Endothelial cell of umbilical vein (primary cell): ENCODE measurements around the gene TIAM1. TPM values are rescaled to one million over a fixed set of nuclear protein-coding genes. Genes with fewer than 3 reads are reported as not detected.

Experiments used
- BruUV-seq: library from RNA; stranded (reverse); fragments of 400-500 nt; replicated peaks from 2 replicates; lab custom pipeline; 2021; lab: Mats Ljungman, UMichigan
- CTCF ChIA-PET: fragments of 300-600, 350-600 bp; sonication (Branson Sonifier 250); formaldehyde crosslinking; loops from one replicate; lab custom pipeline; 2021; ENCODE audit warnings: antibody characterized with exemption, inconsistent platforms; lab: Charles Lee
- POLR2A ChIA-PET: fragments of 300-600, 350-600 bp; sonication (Branson Sonifier 250); formaldehyde crosslinking; loops from one replicate; lab custom pipeline; 2021; ENCODE audit warnings: antibody characterized with exemption, inconsistent platforms; lab: Charles Lee
- DNase-seq: peaks from one replicate; pipeline ENCODE4 v3.0.0-alpha.2; 2011; ENCODE audit warnings: low read depth, low spot score
- FAIRE-seq: peaks from 2 replicates; lab custom pipeline; 2011; peaks lifted over from hg19 to GRCh38; lab: Jason Lieb, UNC
- H2AFZ ChIP-seq: 2 replicates; pipeline ENCODE4 v1.6.0; 2012; ENCODE audit warnings: low read depth, low read length, control low read depth, inconsistent platforms
- H3K27ac ChIP-seq: 2 replicates; pipeline ENCODE4 v1.5.1; 2011; ENCODE audit warnings: low read depth, mild to moderate bottlenecking, control low read depth, low read length, moderate library complexity; ENCODE audit not compliant: insufficient read depth
- H3K27me3 ChIP-seq, 2 experiments: 2 replicates each; pipeline versions ENCODE4 v1.6.0 to v1.6.1; 2011; ENCODE audit warnings: low read length in 2 of 2, mixed read lengths in 1 of 2; ENCODE audit not compliant: control insufficient read depth in 2 of 2, insufficient read depth in 2 of 2
- H3K36me3 ChIP-seq, 2 experiments: 2 replicates in 1 of 2; 3 replicates in 1 of 2; pipeline ENCODE4 v1.5.1; 2011; ENCODE audit warnings: low read length in 2 of 2, mild to moderate bottlenecking in 1 of 2, moderate library complexity in 1 of 2; ENCODE audit not compliant: control insufficient read depth in 2 of 2, insufficient read depth in 2 of 2; ENCODE audit errors: extremely low read depth in 1 of 2
- H3K4me1 ChIP-seq: 3 replicates; pipeline ENCODE4 v1.5.1; 2011; ENCODE audit warnings: mild to moderate bottlenecking, low read length; ENCODE audit not compliant: control insufficient read depth, insufficient read depth; ENCODE audit errors: extremely low read depth
- H3K4me2 ChIP-seq: 2 replicates; pipeline ENCODE4 v1.6.1; 2011; ENCODE audit warnings: low read length, control low read depth, mixed read lengths; ENCODE audit not compliant: insufficient read depth
- H3K4me3 ChIP-seq, 3 experiments: fragments of 200-600 bp in 1 of 3; sonication (generic), shearing (Covaris generic) in 1 of 3; replicated peaks in 1 of 3; 2 replicates each; pipeline ENCODE4 v1.5.1; 2011 to 2016; ENCODE audit warnings: control low read depth in 3 of 3, low read length in 3 of 3, mild to moderate bottlenecking in 2 of 3, inconsistent platforms in 1 of 3, low read depth in 1 of 3, moderate library complexity in 1 of 3; ENCODE audit not compliant: insufficient read depth in 1 of 3
- H3K79me2 ChIP-seq: 2 replicates; pipeline ENCODE4 v1.6.0; 2012; ENCODE audit warnings: low read length, inconsistent platforms; ENCODE audit not compliant: control insufficient read depth, insufficient read depth
- H3K9ac ChIP-seq: replicated peaks from 2 replicates; pipeline ENCODE3; 2011; ENCODE audit warnings: low read length, control low read depth; ENCODE audit not compliant: insufficient read depth; ENCODE audit errors: extremely low read depth
- H3K9me1 ChIP-seq: replicated peaks from 3 replicates; pipeline ENCODE4 v1.6.0; 2011; ENCODE audit warnings: mild to moderate bottlenecking, low read length; ENCODE audit not compliant: control insufficient read depth, insufficient read depth; ENCODE audit errors: extremely low read depth
- H3K9me3 ChIP-seq: replicated peaks from 2 replicates; pipeline ENCODE4 v1.5.1; 2012; ENCODE audit warnings: low read length, inconsistent platforms; ENCODE audit not compliant: control insufficient read depth, insufficient read depth
- H4K20me1 ChIP-seq: replicated peaks from 2 replicates; pipeline ENCODE3; 2011; ENCODE audit warnings: mild to moderate bottlenecking, low read length; ENCODE audit not compliant: control insufficient read depth, insufficient read depth; ENCODE audit errors: extremely low read depth
- EZH2 ChIP-seq: IDR thresholded peaks from 2 replicates; pipeline ENCODE4 v1.6.1; 2012; ENCODE audit warnings: borderline replicate concordance, low read depth, mild to moderate bottlenecking, moderate library complexity, low read length, inconsistent platforms; ENCODE audit not compliant: severe bottlenecking
- FOS ChIP-seq: IDR thresholded peaks from 2 replicates; pipeline ENCODE4 v1.6.1; 2011; ENCODE audit warnings: mild to moderate bottlenecking, low read length, moderate library complexity, borderline replicate concordance; ENCODE audit not compliant: insufficient read depth
- GATA2 ChIP-seq: IDR thresholded peaks from 2 replicates; pipeline ENCODE4 v1.7.0; 2011; ENCODE audit warnings: low read depth, mild to moderate bottlenecking, moderate library complexity, mixed read lengths, low read length; ENCODE audit not compliant: insufficient read length, insufficient read depth
- JUN ChIP-seq: IDR thresholded peaks from 2 replicates; pipeline ENCODE4 v1.6.1; 2011; ENCODE audit warnings: borderline replicate concordance, low read depth; ENCODE audit not compliant: insufficient read length, insufficient read depth
- MAX ChIP-seq: IDR thresholded peaks from 2 replicates; pipeline ENCODE4 v1.6.1; 2011; ENCODE audit not compliant: insufficient read depth, insufficient read length
- MYC ChIP-seq: IDR thresholded peaks from one replicate; pipeline ENCODE4 v1.6.1; 2011; ENCODE audit warnings: mild to moderate bottlenecking, low read depth, low read length
- POLR2A ChIP-seq: IDR thresholded peaks from 2 replicates; pipeline ENCODE4 v1.6.1; 2012; ENCODE audit warnings: low read depth, mild to moderate bottlenecking, control low read depth, low read length
- POLR2AphosphoS5 ChIP-seq: IDR thresholded peaks from 2 replicates; pipeline ENCODE4 v1.6.1; 2012; ENCODE audit warnings: low read depth, mild to moderate bottlenecking, control low read depth, low read length, moderate library complexity; ENCODE audit not compliant: insufficient read depth
- dilution Hi-C: fragments of 300-500 bp; cut with MboI; formaldehyde crosslinking; loops from one replicate; pipeline ENCODE4 v1.15.0; 2019; ENCODE audit warnings: low sequenced_read_pairs; ENCODE audit not compliant: extremely low pct_ligation_motif_present
- intact Hi-C: fragments of 100-400 bp; cut with micrococcal nuclease; formaldehyde crosslinking; loops from one replicate; pipeline ENCODE4 v1.10.0; 2022
- polyA plus RNA-seq, 4 experiments: library from polyadenylated mRNA; depleted of rRNA in 3 of 4; stranded (reverse) in 3 of 4; unstranded in 1 of 4; fragments of >200 nt; gene quantifications; 2 replicates each; pipeline versions ENCODE4 v1.2.1 to v1.2.3, GENCODE V29; 2011 to 2012; ENCODE audit warnings: missing spikeins in 1 of 4
- total RNA-seq: library from RNA; stranded (reverse); gene quantifications from 2 replicates; pipeline ENCODE4 v1.2.3, GENCODE V29; 2021
- TF ChIP-seq, protein P1 (sequence below), 2 donors: IDR thresholded peaks; 1 replicate in 1 of 2; 2 replicates in 1 of 2; pipeline ENCODE4 v1.5.1; 2011; ENCODE audit warnings: low read length in 2 of 2, mild to moderate bottlenecking in 2 of 2, moderate library complexity in 2 of 2, control low read depth in 1 of 2, inconsistent platforms in 1 of 2, low read depth in 1 of 2; ENCODE audit not compliant: insufficient read depth in 1 of 2; ENCODE audit errors: extremely low read depth in 1 of 2

TIAM1 gene
- total and polyA plus RNA-seq, 2 donors (not counting 3 experiments of a cell fraction or from before 2014, with no cell fraction given): 0.21 to 0.86 TPM

DNA sequence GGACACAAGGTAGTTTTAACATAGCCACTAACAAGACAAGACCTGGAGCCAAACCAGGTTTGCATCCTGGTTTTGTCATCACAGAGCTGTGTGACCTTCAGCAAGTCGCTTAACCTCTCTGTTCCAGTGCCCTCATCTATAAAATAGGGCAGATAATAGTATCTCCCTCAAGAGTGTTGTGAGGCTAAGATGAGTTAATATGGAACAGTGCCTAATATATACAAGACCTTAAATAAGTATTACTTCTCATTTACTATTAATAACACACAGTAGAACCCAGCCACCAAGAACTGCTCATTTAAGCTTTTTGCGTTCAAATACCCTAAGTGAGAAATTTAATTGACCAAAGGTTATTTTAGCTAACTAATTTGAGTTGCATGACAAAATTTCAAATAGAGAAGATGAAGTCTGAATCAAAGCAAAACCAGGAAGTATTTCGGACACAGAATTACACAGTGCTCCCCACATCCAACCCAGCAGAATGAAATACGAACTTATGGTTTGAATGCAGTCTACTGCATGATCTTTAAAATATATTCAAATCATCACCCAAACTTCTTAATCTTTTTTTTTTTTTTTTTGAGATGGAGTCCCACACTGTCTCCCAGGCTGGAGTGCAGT lies 181.9 kb downstream of the TIAM1 start:
- CTCF ChIA-PET: no interaction called here
- FAIRE-seq: no peak

More for the DNA sequence above, 181.9 kb downstream of the TIAM1 start:
- Histone ChIP-seq H4K20me1 (no peaks in the 10 kb centered on the region), H3K4me1 (no peaks in the 10 kb centered on the region), H3K9me1 (no peaks in the 10 kb centered on the region), H3K27me3 (peaks cover 0 to 4% of the 10 kb centered on the region in 2 experiments), H3K4me3 (no peak overlapping the region), H3K36me3 (no peaks in the 10 kb centered on the region), H3K27ac (no peak overlapping the region), H3K9ac (no peak overlapping the region), H3K9me3 (no peaks in the 10 kb centered on the region), H2AFZ (no peak overlapping the region), H3K79me2 (no peaks in the 10 kb centered on the region), H3K4me2 (no peak overlapping the region)
- BruUV-seq: no TSS peak
- no peak for DNase-seq
- intact Hi-C loops (no loop called here), dilution Hi-C loops (no loop called here)
- POLR2A ChIA-PET: no interaction called here
- no peak for TF ChIP-seq MYC
- no peak for TF ChIP-seq FOS
- TF ChIP-seq EZH2: no peak
- TF ChIP-seq MAX: no peak
- TF ChIP-seq, protein P1, sequence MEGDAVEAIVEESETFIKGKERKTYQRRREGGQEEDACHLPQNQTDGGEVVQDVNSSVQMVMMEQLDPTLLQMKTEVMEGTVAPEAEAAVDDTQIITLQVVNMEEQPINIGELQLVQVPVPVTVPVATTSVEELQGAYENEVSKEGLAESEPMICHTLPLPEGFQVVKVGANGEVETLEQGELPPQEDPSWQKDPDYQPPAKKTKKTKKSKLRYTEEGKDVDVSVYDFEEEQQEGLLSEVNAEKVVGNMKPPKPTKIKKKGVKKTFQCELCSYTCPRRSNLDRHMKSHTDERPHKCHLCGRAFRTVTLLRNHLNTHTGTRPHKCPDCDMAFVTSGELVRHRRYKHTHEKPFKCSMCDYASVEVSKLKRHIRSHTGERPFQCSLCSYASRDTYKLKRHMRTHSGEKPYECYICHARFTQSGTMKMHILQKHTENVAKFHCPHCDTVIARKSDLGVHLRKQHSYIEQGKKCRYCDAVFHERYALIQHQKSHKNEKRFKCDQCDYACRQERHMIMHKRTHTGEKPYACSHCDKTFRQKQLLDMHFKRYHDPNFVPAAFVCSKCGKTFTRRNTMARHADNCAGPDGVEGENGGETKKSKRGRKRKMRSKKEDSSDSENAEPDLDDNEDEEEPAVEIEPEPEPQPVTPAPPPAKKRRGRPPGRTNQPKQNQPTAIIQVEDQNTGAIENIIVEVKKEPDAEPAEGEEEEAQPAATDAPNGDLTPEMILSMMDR (IDR thresholded peaks at IDR 0.05; ENCODE audit: extremely low read depth in 1 of 2, insufficient read depth in 1 of 2, low read depth in 1 of 2, low read length in 2 of 2): no peak
- no peak for TF ChIP-seq GATA2
- no peak for TF ChIP-seq POLR2A
- no peak for TF ChIP-seq POLR2AphosphoS5
- TF ChIP-seq JUN: no peak
